Measurements from ENCODE around the gene RARRES2. TPM values are rescaled to one million over a fixed set of nuclear protein-coding genes. Genes with fewer than 3 reads are reported as not detected.
"Not testable (repeated sequence)": the region's sequence is repeated elsewhere in the genome, so short reads cannot be mapped to it uniquely, and the experiment has no call there.

The RARRES2 gene
- polyA plus RNA-seq, 3 donors: 40.9 to 55.6 (median 54.0) TPM

- not testable (repeated sequence) for DNase-seq
Measured at GRCh38 chr7:150304499-150305258, 36.8 kb downstream of the RARRES2 start.

- not testable (repeated sequence) for DNase-seq
Measured at GRCh38 chr7:150302908-150303310, 38.5 kb downstream of the RARRES2 start.

- not testable (repeated sequence) for DNase-seq
Measured at GRCh38 chr7:150297978-150298377, 43.5 kb downstream of the RARRES2 start.

- DNase-seq: not testable (repeated sequence)
Measured at GRCh38 chr7:150296802-150297201, 44.6 kb downstream of the RARRES2 start.

- DNase-seq: not testable (repeated sequence)
Measured at GRCh38 chr7:150295614-150296013, 45.8 kb downstream of the RARRES2 start.

GRCh38 chr7:150295027-150295426 lies 46.4 kb downstream of the RARRES2 start:
- not testable (repeated sequence) for DNase-seq

- not testable (repeated sequence) for DNase-seq
Measured at GRCh38 chr7:150290317-150290716, 51.1 kb downstream of the RARRES2 start.

GRCh38 chr7:150288816-150289215 lies 52.6 kb downstream of the RARRES2 start:
- not testable (repeated sequence) for DNase-seq

Other genes starting within 250 kb of the RARRES2 start
- gene LRRC61, start 18.3 kb downstream of the RARRES2 start, polyA plus RNA-seq (ENCODE audit: insufficient read length in 3 of 3): 10 to 100 TPM; 25.1 to 33.1 (median 30.3) TPM
- 10 to 100 TPM in 1 of 3 donors, 1 to 10 TPM in 2; 8.7 to 10.7 (median 9.1) TPM for gene ACTR3C, start 18.1 kb downstream of the RARRES2 start, polyA plus RNA-seq (ENCODE audit: insufficient read length in 3 of 3)
- 100 to 1,000 TPM in 2 of 3 donors, 10 to 100 TPM in 1; 97.8 to 123 (median 119) TPM for gene REPIN1, start 27.2 kb upstream of the RARRES2 start, polyA plus RNA-seq (ENCODE audit: insufficient read length in 3 of 3)
- 1 to 10 TPM; 8.4 to 9.7 (median 8.6) TPM for gene ZNF775, start 37.7 kb upstream of the RARRES2 start, polyA plus RNA-seq (ENCODE audit: insufficient read length in 3 of 3)
- gene GIMAP8, start 109.0 kb upstream of the RARRES2 start, polyA plus RNA-seq (ENCODE audit: insufficient read length in 3 of 3): 1 to 10 TPM; 8.6 to 8.9 (median 8.8) TPM
- gene GIMAP7, start 173.2 kb upstream of the RARRES2 start, polyA plus RNA-seq (ENCODE audit: insufficient read length in 3 of 3): 10 to 100 TPM; 12.7 to 16.7 (median 13.0) TPM
- 10 to 100 TPM; 20.4 to 24.8 (median 22.3) TPM for gene GIMAP4, start 225.8 kb upstream of the RARRES2 start, polyA plus RNA-seq (ENCODE audit: insufficient read length in 3 of 3)